Astrocyte of the spinal cord (primary cell): Measurements from ENCODE around the gene NCMAP.

ENCODE experiments used
- DNase-seq: peaks from one replicate; pipeline ENCODE4 v3.0.0; 2011; ENCODE audit warnings: low read depth, low spot score
- H3K4me3 ChIP-seq: 2 replicates; pipeline ENCODE4 v1.5.1; 2011; ENCODE audit warnings: low read depth, mild to moderate bottlenecking, low read length, moderate library complexity
- CTCF ChIP-seq: IDR thresholded peaks from 2 replicates; pipeline ENCODE4 v1.5.1; 2012; ENCODE audit warnings: low read depth, mild to moderate bottlenecking, low read length, inconsistent platforms
- in situ Hi-C: cut with HindIII; loops from 2 replicates; pipeline ENCODE4 v1.10.0; 2017; ENCODE audit warnings: low sequenced_read_pairs

The NCMAP gene

GRCh38 chr1:24609949-24610517 is 54.1 kb downstream of the NCMAP start:
- no peak overlapping the region for H3K4me3 ChIP-seq
- no peak for DNase-seq
- TF ChIP-seq CTCF, result no peak
- in situ Hi-C loops, result no loop called here

GRCh38 chr1:24619376-24619775 is 63.5 kb downstream of the NCMAP start:
- in situ Hi-C loops, result no loop called here
- DNase-seq, result no peak
- TF ChIP-seq CTCF, result no peak
- H3K4me3 ChIP-seq, result no peak overlapping the region

- no peak overlapping the region for H3K4me3 ChIP-seq
- in situ Hi-C loops, result no loop called here
- TF ChIP-seq CTCF, result no peak
- DNase-seq, result no peak
Observed at GRCh38 chr1:24620678-24621077, 64.8 kb downstream of the NCMAP start.

- in situ Hi-C loops, result no loop called here
- H3K4me3 ChIP-seq, result no peak overlapping the region
- DNase-seq, result no peak
- no peak for TF ChIP-seq CTCF
Observed at GRCh38 chr1:24621121-24621520, 65.2 kb downstream of the NCMAP start.

DNA sequence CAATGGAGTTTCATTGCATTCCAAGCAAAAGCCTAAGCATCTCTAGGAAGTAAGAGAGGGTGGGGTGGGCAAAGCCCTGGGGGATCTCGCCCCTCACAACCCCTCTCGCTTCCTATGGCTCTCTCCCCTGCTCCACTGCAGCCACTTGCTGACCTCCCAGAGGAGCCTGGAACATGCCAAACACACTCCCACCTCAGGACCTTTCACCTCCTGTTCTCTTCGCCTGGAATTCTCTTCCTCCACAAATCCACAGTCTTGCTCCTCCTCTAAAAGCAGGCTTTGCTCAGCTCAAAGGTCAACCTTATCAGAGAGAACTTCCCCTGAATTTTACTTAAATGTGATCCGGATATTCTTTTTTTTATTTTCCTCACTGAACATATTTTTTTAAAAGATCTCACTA is 66.3 kb downstream of the NCMAP start:
- H3K4me3 ChIP-seq, result no peak overlapping the region
- in situ Hi-C loops, result no loop called here
- no peak for DNase-seq
- no peak for TF ChIP-seq CTCF

DNA sequence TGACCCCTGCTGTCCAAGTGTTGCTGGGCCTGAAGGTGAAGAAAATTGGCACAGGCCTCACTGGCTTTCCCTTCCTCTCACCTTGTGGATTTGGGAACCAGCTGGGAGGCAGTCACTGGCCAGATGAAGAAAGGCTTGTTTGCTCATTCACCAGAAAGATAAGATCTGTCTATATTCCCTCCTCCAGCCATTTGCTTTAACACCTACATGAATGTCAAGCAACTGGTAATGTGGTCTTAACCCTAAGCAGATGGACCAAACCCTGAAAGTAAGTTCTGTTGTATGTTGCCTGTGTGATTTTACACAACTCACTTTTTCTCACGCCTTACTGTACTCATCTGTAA is 76.9 kb downstream of the NCMAP start:
- in situ Hi-C loops, result no loop called here
- no peak for DNase-seq
- TF ChIP-seq CTCF, result no peak
- H3K4me3 ChIP-seq, result no peak overlapping the region
